ENCODE data around the gene MYCBP.

MYCBP gene

GRCh38 chr1:38820860-38821259, 52.3 kb downstream of the MYCBP start:
- no peak for TF ChIP-seq GATA1 (IDR thresholded peaks at IDR 0.05; ENCODE audit: low read depth, low read length)
- no peak for TF ChIP-seq POLR2A (IDR thresholded peaks at IDR 0.05; ENCODE audit: low read length)
- no peak for DNase-seq

- no peak for TF ChIP-seq GATA1 (IDR thresholded peaks at IDR 0.05; ENCODE audit: low read depth, low read length)
- TF ChIP-seq POLR2A (IDR thresholded peaks at IDR 0.05; ENCODE audit: low read length), result no peak
- no peak for DNase-seq
These were observed 53.6 kb downstream of the MYCBP start for GRCh38 chr1:38819516-38819915.

- no peak for DNase-seq
- TF ChIP-seq POLR2A (IDR thresholded peaks at IDR 0.05; ENCODE audit: low read length) (no peak), GATA1 (IDR thresholded peaks at IDR 0.05; ENCODE audit: low read depth, low read length) (no peak)
These were observed 54.1 kb downstream of the MYCBP start for GRCh38 chr1:38819040-38819439.

- peak; percentile 15 to 42 for DNase-seq
- TF ChIP-seq GATA1 (IDR thresholded peaks at IDR 0.05; ENCODE audit: low read depth, low read length) (no peak), POLR2A (IDR thresholded peaks at IDR 0.05; ENCODE audit: low read length) (no peak)
These were observed 54.8 kb downstream of the MYCBP start for GRCh38 chr1:38818175-38818976.

- no peak for TF ChIP-seq POLR2A (IDR thresholded peaks at IDR 0.05; ENCODE audit: low read length)
- peak; percentile 15 to 28 for DNase-seq
These were observed 55.6 kb downstream of the MYCBP start for GRCh38 chr1:38817267-38818174.

- DNase-seq, result peak; percentile 80 to 89
- TF ChIP-seq POLR2A (IDR thresholded peaks at IDR 0.05; ENCODE audit: low read length) (peak; percentile 53), GATA1 (IDR thresholded peaks at IDR 0.05; ENCODE audit: low read depth, low read length) (no peak)
These were observed 57.1 kb downstream of the MYCBP start for GRCh38 chr1:38815903-38816627.

GRCh38 chr1:38814984-38815464, 58.1 kb downstream of the MYCBP start:
- no peak for DNase-seq
- TF ChIP-seq GATA1 (IDR thresholded peaks at IDR 0.05; ENCODE audit: low read depth, low read length) (no peak), POLR2A (IDR thresholded peaks at IDR 0.05; ENCODE audit: low read length) (no peak)

GRCh38 chr1:38814444-38814983, 58.6 kb downstream of the MYCBP start:
- DNase-seq, result peak; percentile 28 to 34

GRCh38 chr1:38812981-38813380, 60.2 kb downstream of the MYCBP start:
- TF ChIP-seq GATA1 (IDR thresholded peaks at IDR 0.05; ENCODE audit: low read depth, low read length) (no peak), POLR2A (IDR thresholded peaks at IDR 0.05; ENCODE audit: low read length) (no peak)
- DNase-seq, result no peak

More at GRCh38 chr1:38814444-38814983, 58.6 kb downstream of the MYCBP start:
- TF ChIP-seq GATA1 (IDR thresholded peaks at IDR 0.05; ENCODE audit: low read depth, low read length) (no peak), POLR2A (IDR thresholded peaks at IDR 0.05; ENCODE audit: low read length) (no peak)

Measured in erythroblast (primary cell).